Panc1 (cell line): ENCODE data around the gene USP43.

Experiments
- POLR2AphosphoS5 ChIP-seq: IDR thresholded peaks from 2 replicates; pipeline ENCODE4 v1.6.1; 2012; ENCODE audit warnings: mild to moderate bottlenecking, low read depth, low read length, moderate library complexity
- SIN3A ChIP-seq: IDR thresholded peaks from 2 replicates; pipeline ENCODE4 v1.6.1; 2012; ENCODE audit warnings: low read depth, mild to moderate bottlenecking, low read length, moderate library complexity, borderline replicate concordance; ENCODE audit not compliant: insufficient read depth
- TCF7L2 ChIP-seq: IDR thresholded peaks from 2 replicates; pipeline ENCODE4 v1.6.1; 2011; ENCODE audit warnings: mild to moderate bottlenecking, low read depth, low read length, inconsistent platforms
- TF ChIP-seq, protein P1 (sequence below): fragments of 450-650 bp; IDR thresholded peaks from 2 replicates; pipeline ENCODE4 v1.5.1; 2017; ENCODE audit warnings: mild to moderate bottlenecking
- TF ChIP-seq, protein P2 (sequence below), 2 experiments: IDR thresholded peaks; 2 replicates each; pipeline ENCODE4 v1.6.1; 2011 to 2012; ENCODE audit warnings: low read depth in 2 of 2, control low read depth in 1 of 2, low read length in 1 of 2, mild to moderate bottlenecking in 1 of 2, moderate library complexity in 1 of 2; ENCODE audit not compliant: insufficient read depth in 1 of 2

DNA sequence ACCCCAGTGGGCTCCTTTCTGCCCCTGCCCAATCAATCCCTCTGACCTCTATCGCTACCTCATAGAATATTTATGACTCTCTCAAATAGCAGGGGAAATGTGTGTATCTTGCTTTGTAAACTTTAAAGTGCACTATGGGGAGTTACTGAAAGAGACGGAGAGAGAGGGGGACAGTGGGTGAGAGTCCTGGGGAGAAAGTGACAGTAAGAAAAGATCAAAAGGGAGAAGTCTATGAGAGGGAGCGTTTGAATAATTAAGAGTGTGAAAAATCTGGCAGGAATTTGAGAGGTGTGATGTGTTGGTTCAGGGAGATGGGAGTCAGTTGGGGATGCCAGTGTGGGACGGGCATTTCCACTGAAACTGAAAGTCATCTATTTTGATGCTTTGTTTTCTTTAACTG, 32.6 kb downstream of the USP43 start:
- no peak for TF ChIP-seq POLR2AphosphoS5
- TF ChIP-seq, protein P1, sequence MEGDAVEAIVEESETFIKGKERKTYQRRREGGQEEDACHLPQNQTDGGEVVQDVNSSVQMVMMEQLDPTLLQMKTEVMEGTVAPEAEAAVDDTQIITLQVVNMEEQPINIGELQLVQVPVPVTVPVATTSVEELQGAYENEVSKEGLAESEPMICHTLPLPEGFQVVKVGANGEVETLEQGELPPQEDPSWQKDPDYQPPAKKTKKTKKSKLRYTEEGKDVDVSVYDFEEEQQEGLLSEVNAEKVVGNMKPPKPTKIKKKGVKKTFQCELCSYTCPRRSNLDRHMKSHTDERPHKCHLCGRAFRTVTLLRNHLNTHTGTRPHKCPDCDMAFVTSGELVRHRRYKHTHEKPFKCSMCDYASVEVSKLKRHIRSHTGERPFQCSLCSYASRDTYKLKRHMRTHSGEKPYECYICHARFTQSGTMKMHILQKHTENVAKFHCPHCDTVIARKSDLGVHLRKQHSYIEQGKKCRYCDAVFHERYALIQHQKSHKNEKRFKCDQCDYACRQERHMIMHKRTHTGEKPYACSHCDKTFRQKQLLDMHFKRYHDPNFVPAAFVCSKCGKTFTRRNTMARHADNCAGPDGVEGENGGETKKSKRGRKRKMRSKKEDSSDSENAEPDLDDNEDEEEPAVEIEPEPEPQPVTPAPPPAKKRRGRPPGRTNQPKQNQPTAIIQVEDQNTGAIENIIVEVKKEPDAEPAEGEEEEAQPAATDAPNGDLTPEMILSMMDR: no peak
- no peak for TF ChIP-seq SIN3A
- TF ChIP-seq, protein P2, sequence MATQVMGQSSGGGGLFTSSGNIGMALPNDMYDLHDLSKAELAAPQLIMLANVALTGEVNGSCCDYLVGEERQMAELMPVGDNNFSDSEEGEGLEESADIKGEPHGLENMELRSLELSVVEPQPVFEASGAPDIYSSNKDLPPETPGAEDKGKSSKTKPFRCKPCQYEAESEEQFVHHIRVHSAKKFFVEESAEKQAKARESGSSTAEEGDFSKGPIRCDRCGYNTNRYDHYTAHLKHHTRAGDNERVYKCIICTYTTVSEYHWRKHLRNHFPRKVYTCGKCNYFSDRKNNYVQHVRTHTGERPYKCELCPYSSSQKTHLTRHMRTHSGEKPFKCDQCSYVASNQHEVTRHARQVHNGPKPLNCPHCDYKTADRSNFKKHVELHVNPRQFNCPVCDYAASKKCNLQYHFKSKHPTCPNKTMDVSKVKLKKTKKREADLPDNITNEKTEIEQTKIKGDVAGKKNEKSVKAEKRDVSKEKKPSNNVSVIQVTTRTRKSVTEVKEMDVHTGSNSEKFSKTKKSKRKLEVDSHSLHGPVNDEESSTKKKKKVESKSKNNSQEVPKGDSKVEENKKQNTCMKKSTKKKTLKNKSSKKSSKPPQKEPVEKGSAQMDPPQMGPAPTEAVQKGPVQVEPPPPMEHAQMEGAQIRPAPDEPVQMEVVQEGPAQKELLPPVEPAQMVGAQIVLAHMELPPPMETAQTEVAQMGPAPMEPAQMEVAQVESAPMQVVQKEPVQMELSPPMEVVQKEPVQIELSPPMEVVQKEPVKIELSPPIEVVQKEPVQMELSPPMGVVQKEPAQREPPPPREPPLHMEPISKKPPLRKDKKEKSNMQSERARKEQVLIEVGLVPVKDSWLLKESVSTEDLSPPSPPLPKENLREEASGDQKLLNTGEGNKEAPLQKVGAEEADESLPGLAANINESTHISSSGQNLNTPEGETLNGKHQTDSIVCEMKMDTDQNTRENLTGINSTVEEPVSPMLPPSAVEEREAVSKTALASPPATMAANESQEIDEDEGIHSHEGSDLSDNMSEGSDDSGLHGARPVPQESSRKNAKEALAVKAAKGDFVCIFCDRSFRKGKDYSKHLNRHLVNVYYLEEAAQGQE (IDR thresholded peaks at IDR 0.05; ENCODE audit: insufficient read depth in 1 of 2, low read depth in 2 of 2, low read length in 1 of 2): no peak
- no peak for TF ChIP-seq TCF7L2
